Gastrocnemius medialis (tissue), 4 donors: ENCODE data around the gene LPAR3. TPM values are rescaled to one million over a fixed set of nuclear protein-coding genes. Genes with fewer than 3 reads are reported as not detected.

Experiments used
- ATAC-seq, 2 donors: fragments of 150-250 bp; one replicate each; pipeline ENCODE4 v1.9.1; 2016
- DNase-seq, 2 donors: peaks; one replicate each; pipeline ENCODE4 v3.0.0-alpha.2; 2019
- H3K27ac ChIP-seq, 4 donors: fragments of 200-600 bp; sonication (generic); 1 replicate in 1 of 4; 2 replicates in 3 of 4; pipeline ENCODE4 v1.5.1; 2016 to 2018; ENCODE audit warnings: mild to moderate bottlenecking in 2 of 4, moderate library complexity in 1 of 4
- H3K27me3 ChIP-seq, 3 donors: fragments of 200-600 bp; sonication (generic) in 2 of 3; 1 replicate in 1 of 3; 2 replicates in 2 of 3; pipeline versions ENCODE4 v1.5.1 to v1.6.0; 2016 to 2019; ENCODE audit warnings: mild to moderate bottlenecking in 1 of 3, moderate library complexity in 1 of 3
- H3K36me3 ChIP-seq, 2 donors: fragments of 200-600 bp; sonication (generic) in 1 of 2; one replicate each; pipeline ENCODE4 v1.5.1; 2017 to 2018
- H3K4me1 ChIP-seq, 2 donors: fragments of 200-600 bp; sonication (generic) in 1 of 2; one replicate each; pipeline ENCODE4 v1.5.1; 2016 to 2017; ENCODE audit warnings: mild to moderate bottlenecking in 2 of 2
- H3K4me3 ChIP-seq, 4 donors: fragments of 200-600 bp; sonication (generic) in 3 of 4; 1 replicate in 1 of 4; 2 replicates in 3 of 4; pipeline ENCODE4 v1.5.1; 2016 to 2019; ENCODE audit warnings: mild to moderate bottlenecking in 2 of 4
- H3K9me3 ChIP-seq, 3 donors: fragments of 200-600 bp; sonication (generic) in 2 of 3; 1 replicate in 1 of 3; 2 replicates in 2 of 3; pipeline ENCODE4 v1.5.1; 2016 to 2019
- POLR2A ChIP-seq, 2 donors: fragments of 450-650 bp; IDR thresholded peaks; one replicate each; pipeline ENCODE4 v1.6.1; 2017; ENCODE audit warnings: antibody characterized with exemption in 2 of 2, mild to moderate bottlenecking in 2 of 2, moderate library complexity in 2 of 2
- in situ Hi-C, 4 donors: fragments of 200-750 bp; cut with MboI; loops; one replicate each; pipeline versions ENCODE4 v1.15.0 to v1.8.0; 2017; ENCODE audit warnings: low sequenced_read_pairs in 4 of 4
- intact Hi-C: fragments of 100-400 bp; cut with DNase I; formaldehyde crosslinking; loops from one replicate; pipeline ENCODE4 v1.15.1; 2023; ENCODE audit warnings: low total_unique reads
- total RNA-seq, 4 donors: library from RNA; depleted of rRNA; stranded (reverse); fragments of >200 nt; gene quantifications; one replicate each; pipeline versions ENCODE4 v1.1.0 to v1.2.3, GENCODE V29; 2016
- TF ChIP-seq, protein P1 (sequence below), 5 experiments: fragments of 450-650 bp in 3 of 5; fragments of 200-600 bp in 2 of 5; sonication (generic) in 2 of 5; IDR thresholded peaks in 4 of 5; conservative IDR thresholded peaks in 1 of 5; 1 replicate in 4 of 5; 2 replicates in 1 of 5; pipeline ENCODE4 v1.5.1; 2016 to 2019; ENCODE audit warnings: antibody characterized with exemption in 5 of 5, mild to moderate bottlenecking in 3 of 5, moderate library complexity in 3 of 5

LPAR3 gene
- total RNA-seq, 4 donors from 2014 or later, result not detected

DNA sequence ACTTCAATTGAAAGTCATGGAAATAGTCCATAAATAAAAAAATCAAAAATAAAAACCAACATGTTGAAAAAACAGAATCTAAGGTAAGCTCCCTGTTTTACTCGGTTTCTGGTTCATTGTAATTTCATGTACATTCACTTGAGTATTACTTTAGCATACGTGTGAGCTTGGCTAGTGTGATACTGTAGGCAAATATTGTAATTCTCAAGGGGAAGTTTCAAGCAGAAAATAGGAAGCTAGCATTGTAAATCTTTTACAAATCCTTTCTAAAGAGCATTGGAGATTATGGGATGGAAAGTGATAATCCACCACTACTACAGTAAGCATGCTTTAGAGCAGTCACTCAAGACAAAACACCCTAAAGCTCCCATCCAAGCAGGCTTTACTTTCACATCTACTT lies 3.3 kb upstream of the LPAR3 start:
- H3K9me3 ChIP-seq, result no peaks in the 10 kb centered on the region
- in situ Hi-C loops, result no loop called here

DNA sequence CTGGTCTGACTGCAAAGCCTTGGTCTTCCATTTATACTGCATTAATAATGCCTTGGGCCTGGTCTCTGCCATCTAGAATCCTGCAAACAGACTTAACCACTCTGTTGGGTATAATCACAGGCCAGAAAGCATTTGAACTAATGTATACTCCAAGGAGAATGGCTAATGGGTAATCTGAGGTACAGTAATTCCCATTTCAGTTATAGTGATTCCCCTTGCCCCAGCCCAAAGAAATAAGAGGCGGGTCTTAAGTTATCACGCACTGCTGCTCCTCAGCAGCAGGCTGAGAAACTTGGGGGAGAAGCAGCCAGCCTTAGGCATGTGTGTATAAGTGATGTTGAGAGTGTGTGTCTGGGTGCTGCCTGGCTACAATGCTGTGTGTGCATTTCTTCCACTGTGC lies 2.4 kb downstream of the LPAR3 start:
- no peak for DNase-seq
- no peak for TF ChIP-seq POLR2A (IDR thresholded peaks at IDR 0.05)
- TF ChIP-seq, protein P1, sequence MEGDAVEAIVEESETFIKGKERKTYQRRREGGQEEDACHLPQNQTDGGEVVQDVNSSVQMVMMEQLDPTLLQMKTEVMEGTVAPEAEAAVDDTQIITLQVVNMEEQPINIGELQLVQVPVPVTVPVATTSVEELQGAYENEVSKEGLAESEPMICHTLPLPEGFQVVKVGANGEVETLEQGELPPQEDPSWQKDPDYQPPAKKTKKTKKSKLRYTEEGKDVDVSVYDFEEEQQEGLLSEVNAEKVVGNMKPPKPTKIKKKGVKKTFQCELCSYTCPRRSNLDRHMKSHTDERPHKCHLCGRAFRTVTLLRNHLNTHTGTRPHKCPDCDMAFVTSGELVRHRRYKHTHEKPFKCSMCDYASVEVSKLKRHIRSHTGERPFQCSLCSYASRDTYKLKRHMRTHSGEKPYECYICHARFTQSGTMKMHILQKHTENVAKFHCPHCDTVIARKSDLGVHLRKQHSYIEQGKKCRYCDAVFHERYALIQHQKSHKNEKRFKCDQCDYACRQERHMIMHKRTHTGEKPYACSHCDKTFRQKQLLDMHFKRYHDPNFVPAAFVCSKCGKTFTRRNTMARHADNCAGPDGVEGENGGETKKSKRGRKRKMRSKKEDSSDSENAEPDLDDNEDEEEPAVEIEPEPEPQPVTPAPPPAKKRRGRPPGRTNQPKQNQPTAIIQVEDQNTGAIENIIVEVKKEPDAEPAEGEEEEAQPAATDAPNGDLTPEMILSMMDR (IDR thresholded peaks at IDR 0.05 in 4 of 5, conservative IDR thresholded peaks at IDR 0.05 in 1 of 5), result no peak
- Histone ChIP-seq H3K27ac (no peak overlapping the region), H3K27me3 (peaks cover 15 to 24% (median 16%) of the 10 kb centered on the region in 3 donors), H3K9me3 (no peaks in the 10 kb centered on the region), H3K4me3 (no peak overlapping the region), H3K4me1 (no peaks in the 10 kb centered on the region), H3K36me3 (no peaks in the 10 kb centered on the region)
- intact Hi-C loops (no loop called here), in situ Hi-C loops (no loop called here)
- no peak for ATAC-seq

More for the DNA sequence above, 3.3 kb upstream of the LPAR3 start:
- intact Hi-C loops, result no loop called here
- H3K27me3 ChIP-seq, result peaks cover 15 to 24% (median 16%) of the 10 kb centered on the region in 3 donors
- no peak for ATAC-seq
- H3K27ac ChIP-seq, result no peak overlapping the region
- no peak for TF ChIP-seq POLR2A (IDR thresholded peaks at IDR 0.05)
- TF ChIP-seq, protein P1 (IDR thresholded peaks at IDR 0.05 in 4 of 5, conservative IDR thresholded peaks at IDR 0.05 in 1 of 5), result no peak
- no peaks in the 10 kb centered on the region for H3K36me3 ChIP-seq
- no peak overlapping the region for H3K4me3 ChIP-seq
- H3K4me1 ChIP-seq, result no peaks in the 10 kb centered on the region
- no peak for DNase-seq

DNA sequence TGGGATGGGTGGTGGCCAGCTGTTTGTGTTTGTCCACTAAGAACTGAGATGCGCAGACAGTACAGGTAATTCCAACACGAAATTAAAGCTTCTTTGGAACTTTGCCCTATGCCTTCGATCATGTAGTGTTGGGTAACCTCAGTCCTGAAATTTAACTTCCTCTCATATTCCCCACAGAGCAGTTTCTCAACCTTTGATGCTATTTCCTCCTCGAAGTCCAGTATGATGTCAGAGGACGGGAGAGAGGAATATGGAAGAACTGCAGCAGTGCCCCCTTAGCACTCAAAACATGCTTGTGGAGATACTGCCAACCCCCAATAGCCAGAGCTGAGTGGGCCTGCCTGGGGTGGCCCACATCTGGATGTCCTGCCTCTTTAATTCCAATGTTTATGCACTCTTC lies 3.6 kb downstream of the LPAR3 start:
- Histone ChIP-seq H3K27ac (no peak overlapping the region), H3K4me1 (no peaks in the 10 kb centered on the region), H3K4me3 (no peak overlapping the region), H3K27me3 (peaks cover 11 to 24% (median 15%) of the 10 kb centered on the region in 3 donors), H3K36me3 (no peaks in the 10 kb centered on the region), H3K9me3 (no peaks in the 10 kb centered on the region)
- in situ Hi-C loops, result no loop called here
- ATAC-seq (no peak), DNase-seq (no peak)
- intact Hi-C loops, result no loop called here
- TF ChIP-seq POLR2A (IDR thresholded peaks at IDR 0.05), result no peak
- TF ChIP-seq, protein P1 (IDR thresholded peaks at IDR 0.05 in 4 of 5, conservative IDR thresholded peaks at IDR 0.05 in 1 of 5), result no peak

DNA sequence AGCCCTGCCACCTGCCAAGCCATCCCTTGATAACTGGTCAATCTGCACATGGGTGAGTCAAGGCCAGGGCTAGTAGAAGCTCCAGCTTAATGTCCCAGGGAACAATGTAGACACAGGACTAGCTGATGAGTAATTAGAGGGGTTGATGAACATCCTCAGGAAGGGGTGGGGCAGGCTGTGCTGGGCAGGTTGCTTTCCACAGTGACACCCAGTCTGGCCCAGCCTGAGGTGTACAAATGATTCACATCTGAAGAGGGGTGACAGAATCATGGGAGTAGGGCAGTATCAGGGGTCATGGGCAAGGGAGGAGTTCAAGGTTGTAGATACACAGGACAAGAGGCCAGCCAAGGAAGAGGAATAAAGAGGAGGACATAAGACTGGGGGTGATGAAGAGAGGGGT lies 4.3 kb downstream of the LPAR3 start:
- H3K27ac ChIP-seq, result no peak overlapping the region
- H3K36me3 ChIP-seq, result no peaks in the 10 kb centered on the region
- no peak overlapping the region for H3K4me3 ChIP-seq
- ATAC-seq, result no peak
- H3K27me3 ChIP-seq, result peaks cover 11 to 20% (median 12%) of the 10 kb centered on the region in 3 donors
- no peak for DNase-seq
- in situ Hi-C loops (no loop called here), intact Hi-C loops (no loop called here)
- no peaks in the 10 kb centered on the region for H3K9me3 ChIP-seq
- no peaks in the 10 kb centered on the region for H3K4me1 ChIP-seq
- TF ChIP-seq, protein P1 (IDR thresholded peaks at IDR 0.05 in 4 of 5, conservative IDR thresholded peaks at IDR 0.05 in 1 of 5), result no peak
- no peak for TF ChIP-seq POLR2A (IDR thresholded peaks at IDR 0.05)
